ENCODE data around the gene RPP14.

GRCh38 chr3:58291671-58292338 is 14.2 kb upstream of the RPP14 start:
- TF ChIP-seq, protein P1, sequence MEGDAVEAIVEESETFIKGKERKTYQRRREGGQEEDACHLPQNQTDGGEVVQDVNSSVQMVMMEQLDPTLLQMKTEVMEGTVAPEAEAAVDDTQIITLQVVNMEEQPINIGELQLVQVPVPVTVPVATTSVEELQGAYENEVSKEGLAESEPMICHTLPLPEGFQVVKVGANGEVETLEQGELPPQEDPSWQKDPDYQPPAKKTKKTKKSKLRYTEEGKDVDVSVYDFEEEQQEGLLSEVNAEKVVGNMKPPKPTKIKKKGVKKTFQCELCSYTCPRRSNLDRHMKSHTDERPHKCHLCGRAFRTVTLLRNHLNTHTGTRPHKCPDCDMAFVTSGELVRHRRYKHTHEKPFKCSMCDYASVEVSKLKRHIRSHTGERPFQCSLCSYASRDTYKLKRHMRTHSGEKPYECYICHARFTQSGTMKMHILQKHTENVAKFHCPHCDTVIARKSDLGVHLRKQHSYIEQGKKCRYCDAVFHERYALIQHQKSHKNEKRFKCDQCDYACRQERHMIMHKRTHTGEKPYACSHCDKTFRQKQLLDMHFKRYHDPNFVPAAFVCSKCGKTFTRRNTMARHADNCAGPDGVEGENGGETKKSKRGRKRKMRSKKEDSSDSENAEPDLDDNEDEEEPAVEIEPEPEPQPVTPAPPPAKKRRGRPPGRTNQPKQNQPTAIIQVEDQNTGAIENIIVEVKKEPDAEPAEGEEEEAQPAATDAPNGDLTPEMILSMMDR (conservative IDR thresholded peaks at IDR 0.05; ENCODE audit: low read depth, low read length), result no peak
- no peak for TF ChIP-seq EZH2 (IDR thresholded peaks at IDR 0.05; ENCODE audit: low read length, unreplicated experiment)

All from PC-3 (cell line).